LNCaP clone FGC (cell line): ENCODE results near the gene C6orf136.
A peak's percentile ranks its signal among the peaks of the same experiment; 100 is the strongest.

Experiments
- DNase-seq: peaks from one replicate; pipeline ENCODE4 v3.0.0-alpha.2; 2011; ENCODE audit warnings: low read depth
- H3K4me3 ChIP-seq: 2 replicates; pipeline ENCODE4 v1.5.1; 2011; ENCODE audit warnings: mild to moderate bottlenecking, low read depth, low read length, control low read depth
- TF ChIP-seq, protein P1 (sequence below): IDR thresholded peaks from 2 replicates; pipeline ENCODE4 v1.5.1; 2012; ENCODE audit warnings: mild to moderate bottlenecking; ENCODE audit not compliant: control insufficient read depth, insufficient read depth; ENCODE audit errors: extremely low read depth

C6orf136 gene

DNA sequence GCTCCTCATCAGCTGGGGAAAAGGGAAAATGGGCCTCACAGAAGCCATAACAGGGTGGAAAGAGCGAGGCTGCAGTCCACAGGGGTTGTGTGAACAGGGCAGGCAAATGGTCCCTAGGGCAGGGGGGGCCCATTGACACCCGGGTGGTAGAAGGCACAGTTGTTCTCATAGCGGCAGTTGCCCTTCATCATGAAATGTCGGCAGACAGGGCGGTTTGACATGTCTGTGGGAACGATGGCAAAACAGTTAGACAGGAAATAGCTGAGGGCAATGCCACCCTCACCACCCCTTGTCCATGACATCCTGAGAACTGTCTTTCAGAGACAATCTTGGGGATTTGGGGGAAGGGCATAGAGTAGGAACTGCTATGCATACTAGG is 45.5 kb upstream of the C6orf136 start:
- H3K4me3 ChIP-seq = no peak overlapping the region
- TF ChIP-seq, protein P1, sequence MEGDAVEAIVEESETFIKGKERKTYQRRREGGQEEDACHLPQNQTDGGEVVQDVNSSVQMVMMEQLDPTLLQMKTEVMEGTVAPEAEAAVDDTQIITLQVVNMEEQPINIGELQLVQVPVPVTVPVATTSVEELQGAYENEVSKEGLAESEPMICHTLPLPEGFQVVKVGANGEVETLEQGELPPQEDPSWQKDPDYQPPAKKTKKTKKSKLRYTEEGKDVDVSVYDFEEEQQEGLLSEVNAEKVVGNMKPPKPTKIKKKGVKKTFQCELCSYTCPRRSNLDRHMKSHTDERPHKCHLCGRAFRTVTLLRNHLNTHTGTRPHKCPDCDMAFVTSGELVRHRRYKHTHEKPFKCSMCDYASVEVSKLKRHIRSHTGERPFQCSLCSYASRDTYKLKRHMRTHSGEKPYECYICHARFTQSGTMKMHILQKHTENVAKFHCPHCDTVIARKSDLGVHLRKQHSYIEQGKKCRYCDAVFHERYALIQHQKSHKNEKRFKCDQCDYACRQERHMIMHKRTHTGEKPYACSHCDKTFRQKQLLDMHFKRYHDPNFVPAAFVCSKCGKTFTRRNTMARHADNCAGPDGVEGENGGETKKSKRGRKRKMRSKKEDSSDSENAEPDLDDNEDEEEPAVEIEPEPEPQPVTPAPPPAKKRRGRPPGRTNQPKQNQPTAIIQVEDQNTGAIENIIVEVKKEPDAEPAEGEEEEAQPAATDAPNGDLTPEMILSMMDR = no peak
- DNase-seq = no peak

DNA sequence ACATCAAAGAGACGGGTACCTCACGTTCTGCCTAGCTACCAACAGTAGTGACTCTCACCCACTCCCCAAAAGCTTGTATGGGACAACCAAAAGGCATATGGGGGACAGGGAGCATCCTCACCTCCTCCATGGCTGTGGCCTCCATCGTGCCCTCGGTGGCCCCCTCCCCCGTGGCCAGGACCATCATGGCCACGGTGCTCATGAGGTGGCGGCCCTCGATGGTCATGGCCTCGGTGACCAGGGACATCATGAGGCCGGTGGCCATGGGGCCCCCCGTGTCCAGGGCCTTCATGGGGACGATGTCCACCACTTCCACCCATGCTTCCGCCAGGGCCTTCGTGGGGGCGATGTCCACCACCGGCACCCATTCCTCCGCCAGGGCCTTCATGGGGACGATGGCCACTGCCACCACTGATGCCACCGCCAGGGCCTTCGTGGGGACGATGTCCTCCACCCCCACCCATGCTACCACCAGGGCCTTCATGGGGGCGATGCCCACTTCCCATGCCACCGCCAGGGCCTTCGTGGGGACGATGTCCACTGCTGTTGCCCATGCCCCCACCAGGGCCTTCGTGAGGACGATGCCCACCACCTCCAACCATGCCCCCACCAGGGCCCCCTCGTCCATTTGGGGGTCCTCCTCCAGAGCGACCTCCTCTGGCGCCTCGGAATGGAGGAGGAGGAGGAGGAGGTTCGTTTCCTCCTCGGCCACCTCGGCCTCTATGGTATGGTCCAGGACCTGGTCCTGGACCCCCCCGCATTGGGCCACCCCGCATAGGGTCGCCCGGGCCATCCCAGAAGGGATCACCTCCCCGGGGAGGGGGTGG is 44.9 kb upstream of the C6orf136 start:
- no peak overlapping the region for H3K4me3 ChIP-seq
- TF ChIP-seq, protein P1 = no peak
- no peak for DNase-seq

DNA sequence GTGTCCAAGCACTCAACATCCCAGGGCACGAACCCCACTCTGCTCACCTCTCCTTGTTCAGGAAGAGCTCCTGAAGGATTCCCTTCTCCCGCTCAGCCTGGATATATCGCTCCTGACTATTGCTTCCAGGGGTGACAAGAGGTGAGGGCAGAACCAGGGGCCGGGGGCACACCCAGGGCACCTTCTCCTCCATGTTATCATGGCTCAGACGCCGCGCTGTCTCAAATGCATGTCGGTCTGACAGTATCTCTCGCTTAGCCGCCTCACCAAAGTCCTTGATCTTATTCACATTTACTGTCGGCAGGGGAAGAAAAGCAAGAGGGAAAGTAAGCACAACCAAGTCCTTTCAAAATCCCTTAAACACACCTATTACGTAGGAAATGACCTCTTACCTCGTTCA is 43.0 kb upstream of the C6orf136 start:
- H3K4me3 ChIP-seq = no peak overlapping the region
- no peak for DNase-seq
- TF ChIP-seq, protein P1 = no peak

DNA sequence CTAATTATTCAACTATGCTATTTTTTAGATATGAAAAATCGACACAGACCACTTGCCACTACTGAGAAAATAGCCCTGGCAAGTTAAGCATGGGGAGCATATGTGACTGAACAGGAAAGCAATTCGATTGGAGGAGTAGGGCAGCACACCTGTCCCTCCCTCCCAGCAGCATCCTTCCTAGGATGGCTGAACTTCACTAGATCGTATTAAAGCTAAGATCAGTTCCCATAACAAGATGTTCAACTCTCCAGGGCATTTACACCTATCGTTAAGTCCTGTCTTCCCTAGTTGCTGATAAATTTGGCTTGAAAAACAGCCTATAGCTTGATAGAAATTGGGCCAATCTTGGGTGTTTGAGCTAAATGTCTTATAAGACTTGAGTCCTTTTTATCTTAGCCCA is 36.9 kb upstream of the C6orf136 start:
- DNase-seq = no peak
- TF ChIP-seq, protein P1 = no peak
- no peak overlapping the region for H3K4me3 ChIP-seq

DNA sequence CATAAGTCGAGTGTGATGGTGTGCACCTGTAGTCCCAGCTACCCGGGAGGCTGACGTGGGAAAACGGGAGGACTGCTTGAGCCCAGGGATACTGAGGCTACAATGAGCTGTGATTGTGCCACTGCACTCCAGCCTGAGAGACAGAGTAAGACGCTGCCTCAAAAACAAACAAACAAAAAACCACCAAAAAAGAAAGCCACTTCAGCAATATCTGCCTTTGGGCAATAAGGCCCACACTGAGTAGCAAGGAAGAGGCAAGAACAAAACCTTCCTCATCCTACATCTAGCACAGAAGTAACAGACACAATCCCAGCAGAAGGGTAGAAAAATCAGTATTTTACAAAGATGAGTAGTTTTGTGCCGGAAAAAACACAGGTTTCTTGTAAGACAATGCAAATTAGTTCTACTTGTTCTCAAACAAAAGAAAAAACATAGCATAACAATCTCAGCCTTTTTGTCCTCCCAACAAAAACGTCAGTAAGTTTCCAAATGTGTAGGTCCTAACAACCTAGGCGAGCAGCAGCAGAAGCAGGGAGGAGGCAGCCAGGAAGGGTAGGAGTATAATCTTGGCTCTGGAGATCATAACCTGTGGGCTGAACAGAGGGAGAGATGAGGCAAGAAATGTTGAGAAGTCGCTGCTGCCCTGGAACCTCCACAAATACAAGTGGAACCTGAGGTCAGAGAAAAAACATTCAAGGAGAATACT is 35.6 kb upstream of the C6orf136 start:
- DNase-seq = no peak
- TF ChIP-seq, protein P1 = no peak
- no peak overlapping the region for H3K4me3 ChIP-seq

DNA sequence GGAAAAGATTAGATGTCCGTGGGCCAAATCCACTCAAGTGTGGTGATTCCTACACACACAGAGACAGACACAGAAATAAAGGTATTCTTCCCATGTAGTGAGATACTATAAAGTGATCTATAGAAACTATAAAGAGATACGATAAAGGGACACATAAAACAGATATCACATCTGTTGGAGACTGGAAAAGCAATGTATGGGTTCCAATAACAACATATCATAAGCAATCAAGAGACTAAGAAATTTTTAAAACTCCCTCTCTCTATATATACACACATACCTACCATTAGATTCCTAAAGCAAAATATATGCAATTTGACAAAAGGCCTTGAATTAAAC is 35.1 kb upstream of the C6orf136 start:
- no peak overlapping the region for H3K4me3 ChIP-seq
- TF ChIP-seq, protein P1 = no peak
- DNase-seq = no peak

DNA sequence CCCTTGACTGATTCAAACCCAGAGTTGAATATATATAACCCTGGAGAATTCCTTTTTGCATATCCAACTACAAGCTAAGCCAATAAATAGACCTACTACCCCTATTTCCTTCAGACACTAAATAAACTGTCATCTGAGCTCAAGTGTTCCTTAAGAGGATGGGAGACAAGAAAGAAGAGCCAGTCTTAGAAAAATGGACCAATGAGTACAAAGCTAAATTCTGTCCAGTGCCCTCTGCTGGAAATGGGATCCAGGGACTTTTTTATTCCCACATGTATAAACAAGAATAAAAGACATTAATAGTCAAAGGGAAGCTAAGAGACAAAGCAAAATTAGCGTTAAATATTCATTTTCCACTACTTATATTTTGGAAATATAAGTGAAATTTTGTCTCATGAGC is 34.7 kb upstream of the C6orf136 start:
- no peak for DNase-seq
- no peak overlapping the region for H3K4me3 ChIP-seq
- TF ChIP-seq, protein P1 = peak; percentile 32; the same call in 1 of the 2 replicates
